NB4 (cell line): Measurements from ENCODE around the gene VAT1L.

Experiments
- CTCF ChIP-seq: IDR thresholded peaks from one replicate; pipeline ENCODE4 v1.5.1; 2012; ENCODE audit warnings: low read depth, low read length
- MYC ChIP-seq: IDR thresholded peaks from 2 replicates; pipeline ENCODE4 v1.6.1; 2011; ENCODE audit warnings: low read depth, low read length
- POLR2A ChIP-seq: IDR thresholded peaks from 2 replicates; pipeline ENCODE4 v1.6.1; 2011; ENCODE audit warnings: mild to moderate bottlenecking; ENCODE audit not compliant: insufficient read length; ENCODE audit errors: extremely low read depth

- TF ChIP-seq CTCF (no peak), POLR2A (no peak), MYC (no peak)
Measured at GRCh38 chr16:77960766-77961165, 172.4 kb downstream of the VAT1L start.
